GM12873 (cell line): ENCODE results near the gene PARVG.

Source experiments
- CTCF ChIP-seq: IDR thresholded peaks from 2 replicates; pipeline ENCODE4 v1.5.1; 2012; ENCODE audit warnings: low read depth, mild to moderate bottlenecking, moderate library complexity, low read length, control low read depth; ENCODE audit not compliant: insufficient read depth; ENCODE audit errors: missing control alignments

Gene PARVG

DNA sequence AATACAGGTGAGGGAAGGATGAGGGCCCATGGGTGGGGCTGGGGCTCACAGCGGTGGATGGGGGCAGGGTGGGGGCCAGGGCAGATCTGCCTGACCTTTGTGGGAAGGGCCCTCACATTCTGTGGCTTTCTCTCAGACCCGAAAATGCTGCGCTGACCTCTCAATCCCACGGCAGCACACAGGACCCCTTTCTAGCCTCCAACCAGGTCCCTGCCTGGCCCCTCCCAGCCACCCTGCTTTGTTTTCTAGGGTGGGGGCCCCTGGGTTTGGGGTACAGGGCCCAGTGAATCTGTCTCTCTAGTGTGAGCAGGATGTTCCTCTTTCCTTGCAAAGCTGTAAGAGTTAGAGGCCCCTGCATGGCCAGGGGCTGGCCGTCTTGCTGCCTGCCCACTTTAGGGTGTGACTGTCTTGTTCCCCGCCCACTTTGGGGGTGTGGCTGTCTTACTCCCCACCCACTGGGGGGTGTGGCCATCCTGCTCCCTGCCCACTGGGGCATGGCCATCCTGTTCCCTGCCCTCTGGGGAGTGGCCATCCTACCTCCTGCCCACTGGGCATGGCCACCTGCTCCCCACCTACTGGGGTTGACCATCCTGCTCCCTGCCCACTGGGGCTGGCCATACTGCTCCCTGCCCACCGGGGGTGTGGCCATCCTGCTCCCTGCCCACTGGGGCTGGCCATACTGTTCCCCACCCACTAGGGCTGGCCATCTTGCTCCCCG lies 11.5 kb downstream of the PARVG start:
- no peak for TF ChIP-seq CTCF

- no peak for TF ChIP-seq CTCF
Observed at GRCh38 chr22:44192816-44193534, 12.2 kb downstream of the PARVG start.

GRCh38 chr22:44193535-44193891 lies 12.8 kb downstream of the PARVG start:
- TF ChIP-seq CTCF: no peak

GRCh38 chr22:44194569-44194968 lies 13.8 kb downstream of the PARVG start:
- TF ChIP-seq CTCF: no peak

- TF ChIP-seq CTCF: no peak
Observed at GRCh38 chr22:44195189-44195871, 14.6 kb downstream of the PARVG start.

DNA sequence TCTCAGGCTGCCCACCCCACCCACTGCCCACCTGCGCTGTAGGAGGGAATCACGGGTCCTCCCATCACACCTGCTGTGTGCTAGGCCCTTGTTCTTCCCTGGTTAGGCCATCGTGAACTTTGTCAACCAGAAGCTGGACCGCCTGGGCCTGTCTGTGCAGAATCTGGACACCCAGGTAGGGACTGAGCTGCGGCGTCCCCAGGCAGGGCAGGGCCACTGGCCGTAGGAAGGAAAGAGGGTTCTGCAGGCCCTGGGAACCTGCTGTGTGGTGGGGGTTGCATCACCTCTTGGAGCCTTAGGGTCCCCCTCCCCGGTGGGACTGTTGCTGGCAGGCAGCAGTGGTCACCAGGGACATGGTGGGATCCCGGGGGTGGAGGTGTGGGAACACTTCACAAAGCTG lies 15.5 kb downstream of the PARVG start:
- no peak for TF ChIP-seq CTCF

GRCh38 chr22:44196731-44197131 lies 16.0 kb downstream of the PARVG start:
- no peak for TF ChIP-seq CTCF
